PC-3 (cell line): ENCODE measurements around the gene ACKR2. TPM values are rescaled to one million over a fixed set of nuclear protein-coding genes. Genes with fewer than 3 reads are reported as not detected.

Source experiments
- total RNA-seq: library from RNA; depleted of rRNA; stranded (reverse); fragments of >200 nt; gene quantifications from 2 replicates; pipeline ENCODE4 v1.2.3, GENCODE V29; 2014; rRNA removed

Gene ACKR2
- total RNA-seq, 1 experiment from 2014 or later: 3.9 TPM

Other genes with a start within 250 kb of the ACKR2 start
- 43.2 and 63.3 TPM in 2 replicates for gene SEC22C, start 227.5 kb upstream of the ACKR2 start, total RNA-seq
- gene SS18L2, start 218.6 kb upstream of the ACKR2 start, total RNA-seq: 31.1 and 36.8 TPM in 2 replicates
- 35.3 and 37.6 TPM in 2 replicates for gene NKTR, start 208.8 kb upstream of the ACKR2 start, total RNA-seq
- 9.5 and 10.8 TPM in 2 replicates for gene ZBTB47, start 155.7 kb upstream of the ACKR2 start, total RNA-seq
- not detected in 2 replicates for gene KLHL40, start 123.9 kb upstream of the ACKR2 start, total RNA-seq
- not detected in 2 replicates for gene HHATL, start 106.6 kb upstream of the ACKR2 start, total RNA-seq
- gene CCDC13, start 36.2 kb upstream of the ACKR2 start, total RNA-seq: 0.47 TPM in 1 of 2 replicates, not detected in the other
- gene HIGD1A, start 5.0 kb upstream of the ACKR2 start, total RNA-seq: 118 and 154 TPM in 2 replicates
- gene CYP8B1, start 66.4 kb downstream of the ACKR2 start, total RNA-seq: not detected in 2 replicates
- gene ZNF662, start 96.7 kb downstream of the ACKR2 start, total RNA-seq: 0.04 TPM in 1 of 2 replicates, not detected in the other
- 1.9 and 2.5 TPM in 2 replicates for gene GASK1A, start 169.9 kb downstream of the ACKR2 start, total RNA-seq